IMR-90 (cell line): Measurements from ENCODE around the gene ANKRD65.

Experiments
- CEBPB ChIP-seq: IDR thresholded peaks from 2 replicates; pipeline ENCODE4 v1.6.1; 2012; ENCODE audit warnings: low read depth, low read length, improper control_type of control experiment
- MAFK ChIP-seq: IDR thresholded peaks from 2 replicates; pipeline ENCODE4 v1.6.1; 2012; ENCODE audit warnings: low read depth, low read length, improper control_type of control experiment
- POLR2A ChIP-seq: IDR thresholded peaks from 2 replicates; pipeline ENCODE4 v1.6.1; 2012; ENCODE audit warnings: mild to moderate bottlenecking, low read depth, low read length
- RAD21 ChIP-seq: IDR thresholded peaks from 2 replicates; pipeline ENCODE4 v1.6.1; 2012; ENCODE audit warnings: low read length, improper control_type of control experiment

DNA sequence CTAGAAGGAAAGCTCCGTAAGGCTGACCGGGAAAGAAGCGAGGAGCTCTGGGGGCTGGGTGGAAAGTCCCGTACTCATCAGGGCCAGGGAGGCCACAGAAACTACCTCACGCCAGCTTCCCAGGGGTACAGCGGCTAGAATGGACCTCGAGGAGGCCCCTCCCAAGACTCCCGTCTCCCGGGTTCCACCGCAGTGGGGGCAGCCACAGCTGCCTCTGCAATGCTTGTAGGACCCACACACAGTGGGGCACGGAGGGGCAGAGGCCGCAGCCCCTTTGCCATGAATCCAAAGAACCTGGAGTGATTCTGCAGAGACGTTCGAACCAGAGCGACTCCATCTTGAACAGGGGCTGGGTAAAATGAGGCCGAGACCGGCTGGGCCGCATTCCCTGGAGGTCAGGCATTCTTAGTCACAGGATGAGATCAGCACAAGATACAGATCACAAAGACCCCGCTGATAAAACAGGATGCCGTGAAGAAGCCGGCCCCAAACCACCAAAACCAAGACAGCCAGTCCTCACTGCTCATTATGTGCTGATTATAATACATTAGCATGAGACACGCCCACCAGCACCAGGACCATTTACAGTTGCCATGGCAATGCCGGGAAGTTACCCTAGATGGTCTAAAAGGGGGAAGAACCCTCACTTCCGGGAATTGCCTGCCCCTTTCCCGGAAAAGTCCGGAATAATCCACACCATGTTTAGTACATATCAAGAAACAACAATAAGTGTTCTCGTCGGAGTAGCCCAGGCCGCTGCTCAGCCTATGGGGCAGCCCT lies 1.6 kb upstream of the ANKRD65 start:
- TF ChIP-seq POLR2A (no peak), MAFK (no peak), CEBPB (no peak), RAD21 (no peak)
